Choroid plexus epithelial cell (primary cell): ENCODE results near the gene ANKRD31.

ENCODE experiments used
- DNase-seq: peaks from one replicate; pipeline ENCODE4 v3.0.0-alpha.2; 2010; ENCODE audit warnings: low read depth
- H3K4me3 ChIP-seq: 2 replicates; pipeline ENCODE4 v1.5.1; 2011; ENCODE audit warnings: low read depth, mild to moderate bottlenecking, control low read depth, low read length, moderate library complexity
- TF ChIP-seq, protein P1 (sequence below): conservative IDR thresholded peaks from 2 replicates; pipeline ENCODE4 v1.5.1; 2011; ENCODE audit warnings: low read depth, mild to moderate bottlenecking, control low read depth, inconsistent platforms, low read length, moderate library complexity

Gene ANKRD31

DNA sequence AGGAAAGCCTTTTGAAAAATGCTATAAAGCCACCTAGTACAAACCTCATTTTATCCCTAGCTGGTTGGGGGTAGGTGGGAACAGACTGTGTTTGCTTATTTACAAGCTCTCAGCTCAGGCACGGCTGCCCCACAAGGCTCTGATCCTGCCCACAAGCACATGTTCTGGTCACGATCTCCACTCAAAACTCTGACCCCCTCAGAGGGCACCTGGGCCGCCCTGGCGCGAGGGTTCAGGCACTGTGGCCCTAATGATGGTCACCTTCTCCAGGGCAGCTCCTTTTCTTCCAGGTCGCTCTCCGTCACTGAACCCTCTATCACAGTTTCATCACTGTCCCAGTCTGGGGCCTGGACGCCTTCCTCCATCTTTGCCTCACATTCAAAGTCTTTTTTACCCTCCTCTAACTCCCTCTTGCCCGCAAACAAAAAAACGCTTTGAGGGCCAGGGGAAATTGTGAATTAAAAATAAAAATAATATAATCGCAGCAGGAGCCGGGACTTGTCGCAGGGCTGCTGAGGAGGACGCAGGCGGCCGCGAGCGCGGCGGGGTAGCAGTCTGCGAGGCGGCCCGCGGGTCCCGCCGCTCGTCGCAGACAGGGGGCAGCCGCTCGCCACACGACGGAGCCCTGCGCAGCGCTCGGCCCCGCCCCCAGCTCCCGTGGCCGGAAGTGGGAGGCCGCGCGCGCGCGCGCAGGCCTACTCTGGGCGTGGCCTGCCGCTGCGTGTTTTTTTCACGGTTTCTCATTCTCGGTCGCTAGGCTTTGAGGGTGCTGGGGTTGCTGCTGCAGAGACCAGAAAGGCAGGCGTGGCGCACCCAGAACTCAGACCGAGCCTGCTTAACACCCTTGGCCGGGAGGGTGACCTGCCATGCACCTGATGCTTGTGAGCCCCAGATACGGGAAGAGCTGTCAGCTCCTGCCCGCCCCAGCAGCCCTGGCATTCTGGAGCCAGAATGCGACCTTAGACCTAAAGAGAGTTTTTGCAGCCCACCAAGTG lies at the start of gene ANKRD31:
TSS of gene ANKRD31 (minus strand) at position 557 of the 995 bp plus-strand sequence. CDS start at position 365, 192 bp downstream.
- peak; percentile 82 for DNase-seq
- TF ChIP-seq, protein P1, sequence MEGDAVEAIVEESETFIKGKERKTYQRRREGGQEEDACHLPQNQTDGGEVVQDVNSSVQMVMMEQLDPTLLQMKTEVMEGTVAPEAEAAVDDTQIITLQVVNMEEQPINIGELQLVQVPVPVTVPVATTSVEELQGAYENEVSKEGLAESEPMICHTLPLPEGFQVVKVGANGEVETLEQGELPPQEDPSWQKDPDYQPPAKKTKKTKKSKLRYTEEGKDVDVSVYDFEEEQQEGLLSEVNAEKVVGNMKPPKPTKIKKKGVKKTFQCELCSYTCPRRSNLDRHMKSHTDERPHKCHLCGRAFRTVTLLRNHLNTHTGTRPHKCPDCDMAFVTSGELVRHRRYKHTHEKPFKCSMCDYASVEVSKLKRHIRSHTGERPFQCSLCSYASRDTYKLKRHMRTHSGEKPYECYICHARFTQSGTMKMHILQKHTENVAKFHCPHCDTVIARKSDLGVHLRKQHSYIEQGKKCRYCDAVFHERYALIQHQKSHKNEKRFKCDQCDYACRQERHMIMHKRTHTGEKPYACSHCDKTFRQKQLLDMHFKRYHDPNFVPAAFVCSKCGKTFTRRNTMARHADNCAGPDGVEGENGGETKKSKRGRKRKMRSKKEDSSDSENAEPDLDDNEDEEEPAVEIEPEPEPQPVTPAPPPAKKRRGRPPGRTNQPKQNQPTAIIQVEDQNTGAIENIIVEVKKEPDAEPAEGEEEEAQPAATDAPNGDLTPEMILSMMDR = peak; percentile 37

GRCh38 chr5:75286211-75286773 lies 49.6 kb upstream of the ANKRD31 start:
- DNase-seq = no peak
- TF ChIP-seq, protein P1 = no peak
- H3K4me3 ChIP-seq = no peak overlapping the region

More for the DNA sequence above, at the start of gene ANKRD31:
- peak within 1 kb of the TSS; percentile 86 for H3K4me3 ChIP-seq

- TF ChIP-seq, protein P1 = no peak
- no peak overlapping the region for H3K4me3 ChIP-seq
- no peak for DNase-seq
Measured at GRCh38 chr5:75282581-75282980, 45.9 kb upstream of the ANKRD31 start.

GRCh38 chr5:75281716-75282465 lies 45.2 kb upstream of the ANKRD31 start:
- no peak overlapping the region for H3K4me3 ChIP-seq
- DNase-seq = peak; percentile 39
- TF ChIP-seq, protein P1 = no peak

DNA sequence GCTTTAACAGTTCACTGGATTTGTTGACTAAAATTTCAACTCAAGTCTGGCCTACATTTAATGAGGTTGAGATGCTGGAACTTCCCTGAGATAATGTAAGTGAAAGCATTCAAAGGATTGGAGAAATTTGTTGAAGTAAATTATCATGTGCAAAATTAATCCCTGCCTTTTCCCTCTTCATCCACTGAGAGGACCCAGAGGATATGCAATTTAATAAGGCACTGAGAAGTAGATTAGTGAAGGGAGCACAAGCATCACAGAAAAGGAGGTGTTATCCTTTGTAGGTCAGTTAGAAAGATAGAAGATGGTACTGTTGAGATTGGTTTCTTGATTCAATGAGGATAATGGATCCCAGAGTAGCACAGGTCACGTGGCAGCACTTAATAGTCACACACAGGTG lies 42.6 kb upstream of the ANKRD31 start:
- TF ChIP-seq, protein P1 = peak; percentile 23
- peak; percentile 16 for DNase-seq
- no peak overlapping the region for H3K4me3 ChIP-seq

DNA sequence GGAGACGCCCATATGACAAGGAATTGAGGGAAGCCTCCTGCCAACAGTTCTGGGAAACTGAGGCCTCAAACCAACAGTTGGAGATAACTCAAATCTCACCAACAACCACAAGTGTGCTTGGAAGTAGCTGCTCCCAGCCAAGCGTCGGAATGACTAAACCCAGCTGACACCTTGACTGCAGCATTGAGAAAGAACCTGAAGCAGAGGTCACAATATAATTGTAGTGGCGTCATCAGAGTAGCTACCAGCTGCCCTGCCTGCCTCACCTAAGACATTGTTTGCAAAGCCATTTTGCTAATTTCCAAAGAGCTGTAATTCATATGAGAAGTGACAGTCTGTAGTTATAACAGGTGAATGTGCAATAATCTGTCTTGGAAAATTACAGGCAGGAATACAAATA lies 40.8 kb upstream of the ANKRD31 start:
- DNase-seq = no peak
- TF ChIP-seq, protein P1 = no peak
- H3K4me3 ChIP-seq = no peak overlapping the region
